Right ventricle myocardium inferior (tissue), 1 donor: ENCODE results near the gene PES1. TPM values are rescaled to one million over a fixed set of nuclear protein-coding genes. Genes with fewer than 3 reads are reported as not detected.
"Not testable (repeated sequence)": the region's sequence is repeated elsewhere in the genome, so short reads cannot be mapped to it uniquely, and the experiment has no call there.

ENCODE experiments used
- ATAC-seq: fragments of 200-7000 bp; cut with Tn5 transposase; one replicate; pipeline ENCODE4 v1.9.1; 2020; ENCODE audit warnings: mild to moderate bottlenecking, moderate library complexity
- DNase-seq: peaks from one replicate; pipeline ENCODE4 v3.0.0; 2021; ENCODE audit errors: missing footprints
- intact Hi-C: fragments of 100-400 bp; cut with DNase I; formaldehyde crosslinking; loops from one replicate; pipeline ENCODE4 v1.11.0; 2022
- total RNA-seq: library from RNA; stranded (reverse); fragmentation: NEBNext Ultra II Directional; extraction: Animal tissue kit (Norgen Biotek cat#: 25700); gene quantifications from one replicate; pipeline ENCODE4 v1.2.1, GENCODE V29; 2021
- donor health status: DM: no; HTN: yes; CAD: no; lungs with severe emphysema.

PES1 gene
- total RNA-seq, 1 donor from 2014 or later: 22.4 TPM

DNA sequence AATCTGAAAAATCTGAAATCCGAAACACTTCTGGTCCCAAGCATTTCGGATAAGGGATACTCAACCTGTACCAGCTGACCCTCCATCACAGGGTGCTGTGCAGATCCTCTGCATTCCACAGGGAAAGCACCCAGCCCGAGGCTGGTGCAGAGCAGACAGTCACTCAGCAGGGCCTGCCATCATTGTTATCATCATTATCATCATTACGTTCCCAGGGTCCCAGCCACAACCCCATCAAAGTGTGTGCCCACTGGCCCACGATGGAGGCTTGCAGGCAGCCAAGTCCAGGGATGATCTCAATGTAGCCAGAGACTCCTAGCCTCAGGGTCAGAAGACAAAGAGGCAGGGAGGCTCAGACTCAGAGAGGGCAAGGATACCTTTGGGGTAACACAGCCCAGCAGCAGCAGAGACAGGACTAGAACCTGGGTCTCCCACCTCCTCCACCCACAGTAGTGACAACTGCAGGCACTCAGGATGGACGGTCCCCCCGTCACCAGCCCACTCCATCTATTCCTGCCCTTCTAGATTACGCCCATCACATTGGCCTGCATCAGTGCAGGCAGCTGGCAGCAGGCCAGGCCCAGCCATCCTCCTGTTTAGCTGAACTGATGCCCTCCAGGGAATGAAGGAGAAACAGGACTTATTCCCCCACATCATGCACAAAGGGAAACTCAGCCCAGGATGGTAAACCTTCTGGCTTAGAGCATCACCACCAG is 27.5 kb downstream of the PES1 start:
- ATAC-seq (no peak), DNase-seq (no peak)
- intact Hi-C loops: no loop called here

DNA sequence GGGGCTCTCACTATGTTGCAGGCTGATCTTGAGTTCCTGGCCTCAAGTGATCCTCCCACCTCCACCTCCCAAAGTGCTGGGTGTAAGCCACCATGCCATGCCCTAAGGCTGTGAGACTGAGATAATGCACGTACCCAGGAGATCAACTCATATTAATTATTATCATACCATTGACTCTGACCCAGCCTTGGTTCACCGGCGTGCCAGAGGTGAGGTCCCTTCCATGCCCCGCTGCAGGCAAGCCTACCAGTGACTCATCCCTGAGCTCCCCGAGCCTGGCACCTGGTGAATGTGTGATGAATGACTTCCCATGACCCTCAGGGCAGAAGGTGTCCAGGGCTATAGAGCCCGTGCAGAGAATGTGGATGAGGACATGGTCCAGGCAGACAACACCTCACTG is 29.3 kb downstream of the PES1 start:
- intact Hi-C loops: no loop called here
- ATAC-seq: no peak
- no peak for DNase-seq

DNA sequence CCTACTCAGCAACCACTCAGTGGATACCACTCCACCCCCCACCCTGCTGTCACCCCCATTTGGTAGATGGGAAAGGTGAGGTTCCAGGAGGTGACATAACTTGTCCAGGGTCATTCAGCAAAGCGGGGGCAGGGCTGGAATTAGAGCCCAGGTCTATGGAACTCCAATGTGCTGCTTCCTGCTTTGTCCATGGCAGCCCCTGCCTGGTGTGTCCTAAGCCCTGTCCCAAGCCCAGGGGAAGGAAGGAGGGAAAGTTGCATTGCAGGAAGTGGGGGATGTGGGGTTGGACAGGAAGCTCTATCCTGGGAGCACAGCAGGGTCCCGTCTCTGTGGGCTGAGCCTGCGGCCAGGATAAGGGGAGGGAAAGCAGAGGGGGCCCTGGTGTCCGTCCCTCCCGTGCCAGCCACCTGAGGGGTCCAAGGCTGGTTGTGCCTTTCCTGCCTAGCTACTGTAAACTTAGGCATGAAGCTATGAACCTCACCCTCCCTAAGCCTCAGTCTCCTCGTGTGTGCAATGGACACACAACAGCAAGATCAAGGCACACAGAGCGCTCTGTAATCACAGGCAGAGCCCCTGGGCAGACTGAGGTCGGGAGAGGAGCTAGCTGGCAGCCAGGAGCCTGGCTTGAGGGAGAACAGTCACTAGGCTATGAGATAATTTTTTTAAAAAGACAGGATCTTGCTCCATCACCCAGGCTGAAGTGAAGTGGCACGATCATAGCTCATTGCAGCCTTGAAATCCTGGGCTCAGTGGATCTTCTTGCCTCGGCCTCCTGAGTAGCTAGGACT is 30.1 kb downstream of the PES1 start:
- intact Hi-C loops: no loop called here
- ATAC-seq (no peak), DNase-seq (no peak)

DNA sequence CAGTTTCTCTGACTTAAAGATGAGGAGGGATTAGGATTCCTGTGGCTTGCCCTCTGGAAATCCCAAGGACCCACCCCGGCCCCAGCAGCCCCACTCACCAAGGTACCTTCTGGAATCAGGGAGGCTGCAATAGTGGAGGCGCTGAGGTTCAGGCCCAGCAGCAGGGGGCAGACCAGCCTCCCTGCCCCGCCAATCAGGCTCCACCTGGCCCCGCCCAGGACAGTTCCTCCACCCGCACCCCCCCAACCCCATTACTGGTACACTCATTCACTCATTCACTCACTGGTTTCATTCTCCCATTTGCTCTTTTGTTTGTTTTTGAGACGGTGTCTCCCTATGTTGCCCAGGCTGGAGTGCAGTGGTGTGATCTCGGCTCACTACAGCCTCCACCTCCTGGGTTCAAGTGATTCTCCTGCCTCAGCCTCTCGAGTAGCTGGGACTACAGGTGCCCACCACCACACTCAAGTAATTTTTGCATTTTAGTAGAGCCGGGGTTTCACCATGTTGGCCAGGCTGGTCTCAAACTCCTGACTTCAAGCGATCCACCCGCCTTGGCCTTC is 31.0 kb downstream of the PES1 start:
- ATAC-seq, DNase-seq: not testable (repeated sequence)

DNA sequence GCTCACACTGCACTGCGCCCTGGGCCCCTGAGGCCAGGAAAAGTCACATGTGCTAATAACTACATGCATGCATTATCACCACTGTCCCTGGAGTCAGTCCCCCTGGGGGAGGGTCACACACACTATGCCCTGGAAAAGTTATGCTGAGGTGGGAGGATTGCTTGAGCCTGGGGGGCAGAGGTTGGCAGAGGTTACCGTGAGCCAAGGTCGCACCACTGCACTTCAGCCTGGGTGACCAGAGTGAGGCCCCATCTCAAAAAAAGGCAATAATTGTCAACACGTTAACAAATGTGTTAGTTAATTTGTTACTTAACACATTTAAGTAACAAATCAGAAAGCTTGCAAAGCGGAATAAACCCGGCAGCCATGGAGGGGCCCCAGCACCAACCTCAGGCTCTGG is 31.8 kb downstream of the PES1 start:
- DNase-seq (no peak), ATAC-seq (no peak)
- intact Hi-C loops: no loop called here

More for the DNA sequence above, 31.0 kb downstream of the PES1 start:
- intact Hi-C loops: not testable (repeated sequence)

DNA sequence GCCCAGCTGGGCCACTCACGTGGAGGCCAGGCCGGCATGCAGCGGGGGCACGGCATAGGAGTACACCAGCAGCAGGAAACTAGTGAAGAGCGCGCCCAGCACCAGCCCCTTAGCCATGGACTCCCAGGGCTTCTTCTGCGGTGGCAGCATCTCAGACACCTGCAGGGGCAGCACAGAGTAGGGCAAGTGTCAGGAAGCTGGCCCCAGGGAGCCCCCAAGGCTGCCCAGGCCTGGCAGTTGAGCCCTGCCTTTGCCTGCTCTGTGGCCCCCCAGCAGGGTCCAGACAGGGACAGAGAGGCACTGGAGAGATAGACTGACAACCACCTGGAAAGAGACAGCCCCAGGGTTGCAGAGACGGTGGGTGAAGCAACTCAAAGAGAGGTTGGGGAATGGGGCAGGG is 34.5 kb downstream of the PES1 start:
- no peak for DNase-seq
- intact Hi-C loops: no loop called here
- ATAC-seq: no peak

DNA sequence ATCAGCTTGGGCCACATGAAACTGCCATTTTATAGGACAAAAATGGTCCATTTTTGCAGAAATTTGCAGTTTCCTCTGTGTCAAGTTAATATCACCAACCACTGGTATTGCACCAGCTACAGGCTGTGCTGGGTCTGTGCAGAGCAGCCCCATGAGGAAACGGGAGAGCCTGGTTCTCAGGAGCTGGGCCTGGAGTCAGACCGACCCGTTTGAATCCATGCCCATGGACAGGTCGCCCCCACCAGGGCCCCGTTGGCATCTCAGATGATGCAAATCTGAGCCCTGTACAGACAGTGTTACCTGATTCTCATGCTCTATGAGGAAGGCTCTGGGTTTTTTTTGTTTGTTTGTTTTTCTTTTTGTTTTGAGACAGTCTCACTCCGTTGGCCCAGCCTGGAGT is 35.3 kb downstream of the PES1 start:
- DNase-seq: no peak
- intact Hi-C loops: no loop called here
- no peak for ATAC-seq

DNA sequence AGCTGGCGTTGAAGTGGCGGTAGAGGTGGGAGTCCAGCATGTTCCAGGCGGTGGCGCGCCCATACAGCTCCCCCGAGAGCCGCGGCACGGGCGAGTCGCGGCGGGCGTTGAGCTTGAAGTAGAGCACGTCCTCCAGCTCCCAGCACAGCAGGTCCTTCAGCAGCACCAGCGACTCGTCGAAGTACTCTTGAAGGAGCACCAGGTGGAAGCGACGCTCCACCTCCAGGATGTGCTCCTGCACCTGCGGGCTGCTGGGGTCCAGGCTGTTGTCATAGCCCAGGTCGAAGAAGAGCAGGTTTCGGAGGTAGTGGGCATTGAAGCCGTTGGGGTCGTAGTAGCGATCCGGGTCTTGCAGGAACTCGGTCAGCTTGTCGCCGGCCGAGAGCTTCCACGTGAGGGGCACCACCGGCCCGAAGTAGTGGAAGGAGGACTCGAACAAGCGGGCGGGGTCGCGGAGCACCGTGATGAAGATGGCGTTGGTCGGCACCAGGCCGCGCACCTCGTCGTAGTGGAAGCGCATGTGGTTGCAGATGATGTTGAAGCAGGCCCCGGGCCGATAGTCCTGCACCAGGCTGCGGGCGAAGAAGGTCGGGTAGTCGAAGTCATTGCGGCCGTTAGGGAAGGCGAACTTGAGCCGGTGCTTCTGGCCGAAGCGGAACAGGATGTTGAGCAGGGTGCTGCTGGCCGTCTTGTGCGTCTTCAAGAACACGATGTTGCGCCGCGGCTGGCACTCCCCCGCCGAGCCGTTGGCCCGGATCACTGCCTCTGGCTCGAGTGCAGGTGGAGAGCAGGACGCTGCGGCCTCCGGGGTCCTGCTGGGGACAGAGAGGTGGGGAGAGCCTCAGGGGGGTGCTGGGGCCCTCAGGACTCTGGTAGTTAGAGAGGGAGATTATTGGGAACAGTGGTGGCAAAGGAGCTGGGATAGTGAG is 36.2 kb downstream of the PES1 start:
- ATAC-seq (no peak), DNase-seq (no peak)
- intact Hi-C loops: no loop called here

DNA sequence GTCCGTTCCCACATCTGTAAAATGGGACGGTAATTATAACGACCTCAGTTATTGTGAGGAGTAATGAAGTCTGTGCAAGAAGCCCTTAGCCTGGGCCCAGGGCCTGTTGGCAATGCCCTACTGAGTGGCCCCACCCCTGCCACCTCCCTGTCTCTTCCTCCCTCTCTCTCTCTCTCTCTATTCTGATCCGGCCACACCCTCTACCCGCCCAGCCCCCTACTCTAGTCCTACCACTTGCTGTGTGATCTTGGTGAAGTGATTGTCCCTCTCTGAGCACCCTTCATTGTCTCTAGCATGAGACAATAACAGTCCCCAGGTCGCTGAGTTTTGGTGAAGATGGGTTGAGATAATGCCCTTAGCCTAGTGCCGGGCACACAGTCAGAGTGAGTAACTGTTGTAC is 37.7 kb downstream of the PES1 start:
- ATAC-seq (no peak), DNase-seq (no peak)
- intact Hi-C loops: no loop called here

DNA sequence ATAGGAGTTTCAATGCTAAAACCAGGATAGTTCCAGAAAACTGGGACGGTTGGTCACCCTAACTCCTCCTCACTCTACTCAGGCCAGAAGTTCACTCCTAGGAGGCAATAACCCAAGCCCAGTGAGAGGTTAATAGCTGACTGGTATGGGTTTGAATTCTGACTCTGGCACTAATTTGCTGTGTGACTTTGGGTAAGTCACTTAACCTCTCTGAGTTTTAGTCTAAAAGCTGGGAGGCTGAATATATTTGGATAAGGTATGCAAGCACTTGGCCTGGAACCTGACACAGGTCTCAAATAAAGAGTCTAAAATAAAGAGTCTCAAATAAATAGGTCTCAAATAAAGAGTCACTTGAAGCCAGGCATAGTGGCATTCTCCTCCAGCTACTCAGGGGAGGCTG is 39.0 kb downstream of the PES1 start:
- ATAC-seq (no peak), DNase-seq (no peak)
- intact Hi-C loops: no loop called here

DNA sequence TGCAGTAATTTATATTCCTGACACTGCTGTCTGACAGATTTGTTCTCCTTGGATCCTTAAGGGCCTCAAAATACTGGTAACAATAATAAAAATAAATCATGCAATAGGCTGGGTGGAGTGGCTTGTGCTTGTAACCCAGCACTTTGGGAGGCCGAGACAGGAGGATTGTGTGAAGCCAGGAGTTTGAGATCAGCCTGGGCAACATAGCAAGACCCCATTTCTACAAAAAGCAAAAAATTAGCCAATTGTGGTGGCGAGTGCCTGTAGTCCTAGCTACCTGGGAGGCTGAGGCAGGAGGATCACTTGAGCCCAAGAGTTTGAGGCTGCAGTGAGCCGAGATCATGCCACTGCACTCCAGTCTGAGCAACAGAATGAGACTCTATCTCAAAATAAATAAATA is 39.9 kb downstream of the PES1 start:
- intact Hi-C loops, DNase-seq, ATAC-seq: not testable (repeated sequence)

DNA sequence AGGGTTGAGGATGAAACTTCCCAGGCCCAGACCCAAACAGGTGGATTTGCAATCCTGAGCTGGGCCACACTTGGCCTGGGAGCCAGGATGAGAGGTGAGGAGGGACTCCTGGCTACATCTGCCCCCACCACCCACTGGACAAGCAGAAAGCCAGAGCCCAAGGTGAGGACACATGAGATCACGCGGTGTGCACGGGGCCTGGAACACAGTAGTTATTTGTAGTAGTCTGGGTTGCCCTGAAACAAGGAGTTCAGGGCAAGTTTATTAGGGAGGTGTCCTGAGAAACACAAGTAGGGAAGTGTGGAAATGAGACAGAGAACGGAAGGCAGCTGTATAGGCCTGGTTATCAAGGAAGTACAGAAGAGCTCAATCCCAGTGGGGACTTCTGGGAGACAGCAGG is 44.5 kb downstream of the PES1 start:
- intact Hi-C loops: no loop called here
- no peak for DNase-seq
- ATAC-seq: peak; percentile 13

DNA sequence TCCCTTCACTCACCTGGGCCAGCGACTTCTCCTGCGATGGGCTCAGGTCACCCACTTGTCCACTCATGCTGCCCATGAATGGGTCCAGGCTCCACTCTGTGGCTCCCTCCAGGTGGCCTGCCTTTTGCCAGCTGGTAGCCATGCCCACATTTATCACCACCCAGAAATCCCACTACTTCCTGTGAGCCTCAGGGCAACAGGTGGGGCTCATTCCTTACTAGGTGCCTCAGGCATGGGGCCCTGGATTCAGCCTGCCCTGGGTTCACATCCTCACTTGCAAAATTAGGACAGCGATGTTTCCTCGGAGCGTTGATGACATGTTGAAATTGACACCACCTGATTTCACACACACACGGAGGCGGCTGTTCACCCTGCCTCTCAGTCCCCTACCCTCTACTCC is 45.1 kb downstream of the PES1 start, which contains the start of gene SEC14L6:
TSS of gene SEC14L6 (minus strand) at position 126 of the 400 bp plus-strand sequence. CDS start at position 67, 59 bp downstream.
- ATAC-seq (no peak), DNase-seq (no peak)
- intact Hi-C loops: no loop called here

DNA sequence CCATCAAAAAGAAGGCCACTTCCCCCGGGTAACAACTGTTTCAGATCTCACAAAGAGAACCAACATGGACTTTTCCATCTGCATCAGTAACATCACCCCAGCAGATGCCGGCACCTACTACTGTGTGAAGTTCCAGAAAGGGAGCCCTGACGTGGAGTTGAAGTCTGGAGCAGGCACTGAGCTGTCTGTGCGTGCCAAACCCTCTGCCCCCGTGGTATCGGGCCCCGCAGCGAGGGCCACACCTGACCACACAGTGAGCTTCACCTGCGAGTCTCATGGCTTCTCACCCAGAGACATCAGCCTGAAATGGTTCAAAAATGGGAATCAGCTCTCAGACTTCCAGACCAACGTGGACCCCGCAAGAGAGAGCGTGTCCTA is 48.9 kb downstream of the PES1 start:
- no peak for DNase-seq
- ATAC-seq: no peak
- intact Hi-C loops: no loop called here

DNA sequence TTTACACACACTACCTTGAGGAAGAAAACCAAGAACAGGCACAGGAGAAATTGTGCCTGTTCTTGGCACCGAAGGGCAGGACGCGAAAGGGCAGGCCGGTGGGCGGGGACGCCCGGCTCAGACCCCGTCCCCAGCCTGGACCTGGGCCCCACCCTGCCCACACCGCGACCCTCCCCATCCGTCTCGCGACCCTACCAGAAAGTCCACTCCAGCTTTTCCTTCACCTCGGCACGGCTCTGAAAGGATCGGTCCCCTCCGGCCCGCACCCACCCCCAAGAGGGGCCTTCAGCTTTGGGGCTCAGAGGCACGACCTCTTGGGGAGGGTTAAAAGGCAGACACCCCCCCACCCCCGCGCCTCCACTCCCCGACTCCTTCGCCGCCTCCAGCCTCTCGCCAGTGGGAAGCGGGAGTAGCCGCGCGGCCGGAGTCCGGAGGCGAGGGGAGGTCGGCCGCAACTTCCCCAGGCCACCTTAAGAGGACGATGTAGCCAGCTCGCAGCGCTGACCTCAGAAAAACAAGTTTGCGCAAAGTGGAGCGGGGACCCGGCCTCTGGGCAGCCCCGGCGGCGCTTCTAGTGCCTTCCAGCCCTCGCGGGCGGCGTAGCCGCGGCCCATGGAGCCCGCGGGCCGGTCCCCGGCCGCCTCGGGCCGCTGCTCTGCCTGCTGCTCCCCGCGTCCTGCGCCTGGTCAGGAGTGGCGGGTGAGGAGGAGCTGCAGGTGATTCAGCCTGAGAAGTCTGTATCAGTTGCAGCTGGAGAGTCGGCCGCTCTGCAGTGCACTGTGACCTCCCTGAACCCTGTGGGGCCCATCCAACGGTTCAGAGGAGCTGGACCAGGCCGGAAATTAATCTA is 49.5 kb downstream of the PES1 start:
- DNase-seq (no peak), ATAC-seq (no peak)
- intact Hi-C loops: no loop called here

DNA sequence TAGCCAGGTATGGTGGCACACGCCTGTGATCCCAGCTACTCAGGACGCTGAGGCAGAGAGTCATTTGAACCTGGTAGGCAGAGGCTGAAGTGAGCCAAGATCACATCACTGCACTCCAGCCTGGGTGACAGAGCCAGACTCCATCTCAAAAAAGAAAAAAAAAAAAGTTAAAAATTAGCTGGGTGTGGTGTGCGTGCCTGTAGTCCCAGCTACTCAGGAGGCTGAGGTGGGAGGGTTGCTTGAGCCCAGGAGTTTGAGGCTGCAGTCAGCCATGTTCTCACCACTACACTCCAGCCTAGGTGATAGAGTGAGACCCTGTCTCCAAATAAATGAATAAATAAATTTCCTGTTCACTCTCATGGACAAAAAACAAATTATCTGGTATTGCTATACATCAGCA is 50.2 kb downstream of the PES1 start:
- DNase-seq, intact Hi-C loops, ATAC-seq: not testable (repeated sequence)

DNA sequence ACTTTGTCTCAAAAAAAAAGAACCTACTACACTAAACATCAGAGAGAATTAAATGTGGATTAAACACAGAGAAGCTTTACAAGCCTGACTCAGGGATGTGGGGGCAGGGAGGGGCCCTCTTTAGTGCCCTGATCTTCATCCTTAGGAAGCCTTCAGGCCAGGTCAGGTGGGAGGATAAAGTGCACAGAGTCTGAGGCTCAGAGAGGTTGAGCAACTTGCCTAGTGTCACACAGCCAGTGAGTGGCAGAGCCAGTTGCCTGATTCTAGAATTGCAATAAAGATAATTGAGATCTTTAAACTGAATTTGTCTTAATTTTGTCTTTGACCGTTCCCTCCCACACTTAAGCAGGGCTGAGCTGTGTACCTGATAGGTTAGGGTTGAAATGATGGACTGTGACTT is 52.3 kb downstream of the PES1 start:
- DNase-seq: no peak
- intact Hi-C loops: no loop called here
- ATAC-seq: no peak

DNA sequence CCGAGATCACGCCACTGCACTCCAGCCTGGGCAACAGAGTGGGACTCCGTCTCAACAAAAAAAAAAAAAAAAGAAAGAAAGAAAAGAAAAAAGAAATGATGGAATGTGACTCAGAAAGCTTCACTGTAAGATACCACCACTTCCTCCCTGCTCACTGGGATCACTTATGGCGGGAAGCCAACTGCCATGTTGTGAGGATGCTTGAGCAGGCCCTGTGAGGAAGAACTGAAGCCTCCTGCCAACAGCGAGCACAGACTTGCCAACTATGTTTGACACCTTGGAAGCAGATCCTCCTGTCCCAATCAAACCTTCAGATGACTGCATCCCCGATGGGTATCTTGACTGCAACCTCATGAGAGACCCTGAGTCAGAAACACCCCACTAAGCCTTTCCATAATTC is 53.4 kb downstream of the PES1 start:
- ATAC-seq (no peak), DNase-seq (no peak)
- intact Hi-C loops: no loop called here
